HG02973 (cell line): Measurements from ENCODE around the gene PDXP.
A peak's percentile ranks its signal among the peaks of the same experiment; 100 is the strongest.

Source experiments
- ATAC-seq: cut with Tn5 transposase; IDR thresholded peaks from one replicate; pipeline ENCODE4 v1.9.1; 2021; ENCODE audit warnings: moderate library complexity; ENCODE audit not compliant: unreplicated experiment

Gene PDXP

DNA sequence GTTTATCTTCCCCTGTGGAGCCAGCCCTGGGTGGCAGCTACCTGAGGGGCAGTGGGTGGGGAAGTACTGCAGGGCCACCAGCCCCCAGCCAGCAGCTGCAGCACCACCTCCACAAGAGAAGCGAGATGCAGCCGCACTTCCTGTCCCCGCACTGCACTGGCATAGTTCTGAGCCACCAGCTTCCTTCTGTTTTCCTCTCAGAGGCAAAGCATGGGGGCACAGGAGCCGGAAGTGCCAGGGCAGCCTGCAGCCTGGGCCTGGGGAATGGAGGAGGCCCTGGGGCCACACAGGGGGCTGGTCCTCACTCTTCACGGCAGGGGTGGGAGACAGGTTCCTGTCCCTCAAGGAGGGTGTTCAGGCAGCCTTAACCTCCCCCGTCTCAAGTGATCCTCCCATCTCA is 31.0 kb upstream of the PDXP start:
- no peak for ATAC-seq

- ATAC-seq, result no peak
Observed at GRCh38 chr22:37628830-37629229, 29.7 kb upstream of the PDXP start.

DNA sequence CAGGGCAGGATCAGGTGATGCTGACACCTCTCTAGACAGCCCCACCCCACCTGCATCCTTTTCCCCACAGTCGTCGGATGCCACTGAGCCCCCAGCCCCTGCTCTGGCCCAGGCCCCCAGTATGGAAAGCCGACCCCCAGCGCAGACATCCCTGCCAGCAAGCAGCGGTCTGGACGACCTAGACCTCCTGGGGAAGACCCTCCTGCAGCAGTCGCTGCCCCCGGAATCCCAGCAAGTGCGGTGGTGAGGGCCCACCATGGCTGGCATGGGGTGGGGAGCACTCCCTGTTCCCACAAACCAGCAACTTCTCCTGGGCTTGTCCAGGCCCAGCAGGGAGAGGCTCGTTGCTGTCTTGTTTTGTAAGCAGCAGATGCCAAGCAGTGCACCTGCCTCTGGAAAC is 28.6 kb upstream of the PDXP start:
- no peak for ATAC-seq

DNA sequence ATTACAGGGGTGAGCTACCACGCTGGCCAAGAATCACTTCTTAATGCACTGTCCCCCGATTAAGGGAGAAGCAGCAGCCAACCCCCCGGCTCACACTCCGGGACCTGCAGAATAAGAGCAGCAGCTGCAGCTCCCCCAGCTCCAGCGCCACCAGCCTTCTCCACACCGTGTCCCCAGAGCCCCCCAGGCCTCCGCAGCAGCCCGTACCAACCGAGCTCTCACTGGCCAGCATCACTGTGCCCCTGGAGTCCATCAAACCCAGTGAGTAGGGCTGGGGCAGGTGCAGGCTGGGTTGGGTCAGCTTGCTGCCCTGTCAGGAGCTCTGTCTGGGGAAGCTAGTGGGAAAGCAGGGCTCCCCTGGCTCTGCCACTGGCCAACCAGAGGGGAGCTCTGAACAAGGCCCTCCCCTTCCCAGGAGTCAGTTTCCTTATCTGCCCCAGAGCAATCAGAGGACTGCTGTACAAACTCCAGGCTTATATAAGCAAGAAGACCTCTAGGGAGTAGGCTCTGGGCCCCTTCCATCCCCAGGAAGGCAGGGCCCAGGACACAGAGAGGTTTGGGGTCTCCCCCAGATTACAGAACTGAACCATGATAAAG is 27.6 kb upstream of the PDXP start:
- no peak for ATAC-seq

- no peak for ATAC-seq
Observed at GRCh38 chr22:37631448-37632173, 26.9 kb upstream of the PDXP start.

GRCh38 chr22:37632174-37633088 is 26.1 kb upstream of the PDXP start:
- ATAC-seq, result no peak

GRCh38 chr22:37633089-37633624 is 25.4 kb upstream of the PDXP start:
- ATAC-seq, result peak; percentile 44

DNA sequence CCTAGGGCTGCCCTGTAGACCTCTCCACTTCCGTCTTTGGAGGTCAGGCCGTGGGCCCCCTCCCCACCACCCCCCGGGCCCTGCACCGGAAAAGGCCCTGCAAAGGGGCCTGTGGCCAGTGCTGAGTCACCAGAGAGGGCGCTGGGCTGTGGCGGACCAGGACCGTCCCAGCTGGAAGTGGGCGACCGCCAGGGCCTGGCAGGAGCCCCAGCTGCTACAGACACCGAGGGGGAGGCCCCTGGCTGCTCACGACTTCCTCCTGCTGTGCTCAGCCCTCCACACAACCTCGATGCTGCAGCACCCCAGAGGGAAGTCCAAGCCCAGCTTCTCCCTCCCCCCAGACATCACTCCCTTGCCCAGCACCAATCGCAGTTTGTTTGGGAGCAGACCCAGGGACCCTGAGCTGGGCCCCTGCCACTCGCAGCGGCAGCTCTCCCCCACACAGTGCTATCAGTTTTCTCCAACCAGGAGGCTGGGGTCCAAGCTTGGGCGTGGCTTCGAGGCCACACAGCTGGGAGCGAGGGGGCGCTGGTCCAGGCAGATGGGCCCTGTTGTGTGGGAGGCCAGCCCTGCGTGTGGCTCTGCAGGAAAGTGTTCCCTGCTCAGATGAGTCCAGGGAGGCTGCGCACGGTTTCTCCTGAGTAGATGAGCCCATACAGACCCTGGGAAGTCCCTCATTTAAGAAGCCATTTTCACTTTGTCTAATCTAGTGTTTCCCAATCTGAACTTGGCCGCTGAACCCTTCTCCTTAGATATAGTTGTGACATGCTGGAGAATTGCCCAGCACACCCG is 24.7 kb upstream of the PDXP start:
- peak; percentile 41 for ATAC-seq

- no peak for ATAC-seq
Observed at GRCh38 chr22:37634417-37634924, 24.1 kb upstream of the PDXP start.

DNA sequence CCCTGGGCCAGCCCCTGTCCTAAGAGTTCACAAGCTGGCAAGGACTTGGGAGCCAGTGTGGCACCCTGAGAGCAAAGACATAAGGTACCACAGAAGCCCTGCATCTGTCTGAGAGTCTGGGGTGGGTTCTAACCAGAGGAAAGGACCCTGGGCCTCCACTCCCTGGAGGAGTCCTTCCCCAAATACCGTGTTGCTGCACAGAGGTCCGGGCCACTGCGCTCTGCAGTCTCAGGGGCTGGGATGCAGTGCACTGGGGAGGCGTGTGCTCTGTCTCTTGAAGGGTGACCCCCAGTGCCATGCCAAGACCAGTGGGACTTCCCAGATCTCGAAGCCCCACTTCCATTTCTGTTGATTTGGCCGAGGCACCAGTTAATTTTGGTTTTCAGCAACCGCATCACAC is 23.4 kb upstream of the PDXP start:
- ATAC-seq, result no peak

GRCh38 chr22:37636186-37636948 is 22.2 kb upstream of the PDXP start:
- ATAC-seq, result no peak

DNA sequence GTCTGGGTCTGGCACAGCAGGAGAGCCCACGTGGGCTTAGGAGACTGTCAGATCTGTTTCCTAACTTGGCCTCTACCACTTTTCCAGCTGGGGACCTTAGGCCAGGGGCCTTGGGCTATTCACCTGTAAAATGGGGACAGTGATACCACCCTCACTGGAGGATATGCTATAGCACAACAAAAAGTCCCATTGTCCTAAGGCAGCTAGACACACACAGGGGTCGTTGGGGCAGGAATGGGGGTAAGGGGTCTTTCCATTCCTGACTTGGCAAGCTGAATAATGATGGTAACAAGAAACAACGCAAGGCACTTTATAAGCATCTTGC is 21.6 kb upstream of the PDXP start:
- ATAC-seq, result no peak

DNA sequence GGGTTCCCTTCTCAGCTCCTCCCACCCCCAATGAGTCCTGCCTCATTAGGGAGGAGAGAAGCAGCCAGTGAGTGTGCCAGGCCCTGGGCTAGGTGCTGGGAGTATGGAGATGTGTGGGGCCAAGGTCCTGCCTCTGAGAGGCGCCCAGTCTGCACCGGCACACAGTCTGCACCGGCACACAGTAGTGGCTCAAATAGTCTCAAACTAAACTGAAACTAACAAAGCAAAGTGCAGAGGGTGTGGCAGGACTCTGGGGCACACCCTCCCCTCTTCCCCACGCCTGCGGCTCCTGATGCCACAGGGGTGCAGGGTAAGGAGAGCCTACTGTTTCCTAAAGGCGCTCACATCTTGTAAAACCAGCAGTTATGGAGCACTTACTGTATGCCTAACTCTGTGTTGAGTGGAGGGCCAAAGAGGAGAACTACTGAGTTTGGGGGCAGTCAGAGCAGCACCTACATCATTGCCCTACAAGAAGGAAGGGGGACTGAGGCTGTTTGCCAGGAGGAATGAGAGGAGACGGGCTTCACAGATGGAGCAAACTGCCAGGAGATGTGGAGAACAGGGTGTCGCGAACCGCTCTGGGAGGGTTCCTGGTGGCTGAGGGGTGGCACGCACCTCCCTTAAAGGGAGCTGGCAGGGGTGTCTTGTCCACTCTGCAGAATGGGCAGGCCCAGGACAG is 20.0 kb upstream of the PDXP start:
- no peak for ATAC-seq

GRCh38 chr22:37639070-37639760 is 19.3 kb upstream of the PDXP start, which contains the start of gene SH3BP1:
SH3BP1 (plus strand) TSS chr22:37639669; CDS start chr22:37639788, 119 bp downstream.
- no peak for ATAC-seq

DNA sequence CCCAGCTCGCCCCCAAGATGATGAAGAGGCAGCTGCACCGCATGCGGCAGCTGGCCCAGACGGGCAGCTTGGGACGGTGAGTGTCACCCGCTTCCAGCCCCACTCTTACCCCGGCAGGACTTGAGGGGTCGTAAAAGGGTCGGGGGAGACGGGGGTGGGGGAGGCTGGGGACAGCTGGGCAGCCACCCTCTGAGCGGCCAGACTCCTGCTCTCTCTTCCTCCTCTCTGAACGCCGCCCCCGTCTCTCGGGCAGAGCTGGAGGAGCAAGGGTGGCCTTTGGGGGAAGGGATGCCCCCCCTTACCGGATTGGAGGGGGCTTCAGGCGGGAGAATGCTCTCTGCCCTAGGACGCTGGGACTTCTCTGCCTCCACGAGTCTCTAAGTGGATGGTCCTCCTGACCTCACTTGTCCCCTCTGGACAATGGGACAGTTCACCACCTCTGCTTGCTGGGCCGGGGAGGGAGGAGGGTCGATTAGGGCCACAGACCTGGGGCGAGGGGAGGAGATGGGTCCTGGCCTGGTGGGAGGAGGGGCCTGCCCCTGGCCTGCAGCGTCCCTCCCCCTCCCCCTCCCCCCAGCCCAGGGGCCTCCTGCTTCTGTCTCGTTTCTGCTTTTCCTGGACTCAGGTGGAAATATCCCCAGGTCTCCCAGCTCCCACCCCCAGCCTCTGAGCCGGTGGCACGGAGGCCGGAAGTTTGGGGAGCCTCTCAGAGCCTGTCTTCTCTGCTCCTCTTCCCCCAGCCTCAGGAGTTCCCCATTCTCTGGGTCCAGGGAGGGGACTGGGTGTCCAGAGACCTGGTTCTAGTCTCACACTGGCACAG is 18.5 kb upstream of the PDXP start:
- ATAC-seq, result no peak

GRCh38 chr22:37640591-37641560 is 17.6 kb upstream of the PDXP start:
- ATAC-seq, result no peak

GRCh38 chr22:37641561-37641949 is 17.0 kb upstream of the PDXP start:
- ATAC-seq, result no peak
